ENCODE results near the gene GSTM3. TPM values are rescaled to one million over a fixed set of nuclear protein-coding genes. Genes with fewer than 3 reads are reported as not detected.
"Not testable (repeated sequence)": the region's sequence is repeated elsewhere in the genome, so short reads cannot be mapped to it uniquely, and the experiment has no call there.

The GSTM3 gene
- total and polyA plus RNA-seq, 3 donors from 2014 or later = 748 to 1,464 (median 769) TPM

DNA sequence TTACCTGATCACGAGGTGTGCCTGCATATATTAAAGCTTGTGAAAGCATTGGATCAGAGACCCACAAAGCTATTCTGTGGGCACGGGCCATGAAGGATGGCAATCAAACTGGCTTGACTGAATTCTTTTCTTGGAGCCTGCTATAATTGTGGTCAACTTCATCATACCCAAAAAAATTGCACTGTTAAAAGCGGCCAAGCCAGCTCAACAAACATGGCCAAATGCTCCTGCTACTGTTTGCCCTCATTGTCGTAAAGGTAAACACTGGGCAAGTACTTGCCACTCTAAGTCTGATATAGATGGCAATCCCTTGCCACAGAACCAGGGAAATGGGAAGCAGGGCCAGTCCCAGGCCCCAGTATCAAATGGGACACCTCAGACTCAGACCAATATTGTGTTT is 35.4 kb downstream of the GSTM3 start:
- Histone ChIP-seq H3K36me3 (ENCODE audit: low read depth, missing control alignments) (no peaks in the 10 kb centered on the region), H3K4me3 (no peak overlapping the region), H3K4me1 (no peaks in the 10 kb centered on the region), H3K27me3 (no peaks in the 10 kb centered on the region), H3K27ac (no peak overlapping the region), H3K9me3 (no peaks in the 10 kb centered on the region)
- intact Hi-C loops (cut with DNase I; ENCODE audit: low total_unique reads) = no loop called here
- no peak for DNase-seq
- WGBS, 2 donors = 90 to 91% methylated on average over 4 of the region's 4 CpGs
- TF ChIP-seq, protein P1, sequence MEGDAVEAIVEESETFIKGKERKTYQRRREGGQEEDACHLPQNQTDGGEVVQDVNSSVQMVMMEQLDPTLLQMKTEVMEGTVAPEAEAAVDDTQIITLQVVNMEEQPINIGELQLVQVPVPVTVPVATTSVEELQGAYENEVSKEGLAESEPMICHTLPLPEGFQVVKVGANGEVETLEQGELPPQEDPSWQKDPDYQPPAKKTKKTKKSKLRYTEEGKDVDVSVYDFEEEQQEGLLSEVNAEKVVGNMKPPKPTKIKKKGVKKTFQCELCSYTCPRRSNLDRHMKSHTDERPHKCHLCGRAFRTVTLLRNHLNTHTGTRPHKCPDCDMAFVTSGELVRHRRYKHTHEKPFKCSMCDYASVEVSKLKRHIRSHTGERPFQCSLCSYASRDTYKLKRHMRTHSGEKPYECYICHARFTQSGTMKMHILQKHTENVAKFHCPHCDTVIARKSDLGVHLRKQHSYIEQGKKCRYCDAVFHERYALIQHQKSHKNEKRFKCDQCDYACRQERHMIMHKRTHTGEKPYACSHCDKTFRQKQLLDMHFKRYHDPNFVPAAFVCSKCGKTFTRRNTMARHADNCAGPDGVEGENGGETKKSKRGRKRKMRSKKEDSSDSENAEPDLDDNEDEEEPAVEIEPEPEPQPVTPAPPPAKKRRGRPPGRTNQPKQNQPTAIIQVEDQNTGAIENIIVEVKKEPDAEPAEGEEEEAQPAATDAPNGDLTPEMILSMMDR (IDR thresholded peaks at IDR 0.05) = no peak
- no peak for TF ChIP-seq POLR2A (IDR thresholded peaks at IDR 0.05)

DNA sequence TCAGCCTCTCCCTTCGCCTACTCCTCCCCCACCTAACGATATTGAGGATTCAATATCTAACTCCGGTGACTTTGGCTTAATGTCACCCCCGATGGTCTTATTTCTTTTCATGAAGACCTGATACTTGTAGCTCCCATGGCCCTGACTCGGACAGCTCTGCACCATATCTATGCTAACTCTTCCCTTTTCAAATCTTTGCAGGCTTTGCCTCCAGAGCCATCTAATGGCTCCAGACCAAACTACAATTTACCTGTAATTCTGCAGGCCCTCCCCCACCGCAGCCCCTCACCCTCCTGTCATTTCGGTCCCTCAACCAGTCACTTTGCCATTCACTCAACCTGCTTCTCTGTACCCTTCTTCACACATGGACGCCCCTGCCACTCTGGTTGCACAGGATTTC is 36.7 kb downstream of the GSTM3 start:
- Histone ChIP-seq H3K27me3 (no peaks in the 10 kb centered on the region), H3K9me3 (no peaks in the 10 kb centered on the region), H3K27ac (no peak overlapping the region), H3K36me3 (ENCODE audit: low read depth, missing control alignments) (no peaks in the 10 kb centered on the region), H3K4me1 (no peaks in the 10 kb centered on the region), H3K4me3 (no peak overlapping the region)
- no peak for DNase-seq
- no peak for TF ChIP-seq POLR2A (IDR thresholded peaks at IDR 0.05)
- TF ChIP-seq, protein P1 (IDR thresholded peaks at IDR 0.05) = no peak
- intact Hi-C loops (cut with DNase I; ENCODE audit: low total_unique reads) = no loop called here
- WGBS, 2 donors = 66 to 76% methylated on average over 8 of the region's 8 CpGs

DNA sequence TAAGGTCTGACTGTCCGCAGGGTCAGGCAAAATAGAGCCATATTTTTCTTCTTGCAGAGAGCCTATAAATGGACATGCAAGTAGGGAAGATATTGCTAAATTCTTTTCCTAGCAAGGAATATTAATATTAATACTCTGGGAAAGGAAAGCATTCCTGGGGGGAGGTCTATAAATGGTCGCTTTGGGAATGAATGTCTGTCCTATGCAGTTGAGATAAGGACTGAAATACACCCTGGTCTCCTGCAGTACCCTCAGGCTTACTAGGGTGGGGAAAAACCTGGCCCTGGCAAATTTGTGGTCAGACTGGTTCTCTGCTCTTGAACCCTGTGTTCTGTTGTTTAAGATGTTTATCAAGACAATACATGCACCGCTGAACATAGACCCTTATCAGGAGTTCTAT is 37.9 kb downstream of the GSTM3 start:
- H3K27ac ChIP-seq; H3K27me3 ChIP-seq; intact Hi-C loops (cut with DNase I; ENCODE audit: low total_unique reads); H3K36me3 ChIP-seq (ENCODE audit: low read depth, missing control alignments); DNase-seq; H3K9me3 ChIP-seq; H3K4me3 ChIP-seq; H3K4me1 ChIP-seq: not testable (repeated sequence)
- WGBS, 2 donors = 87 to 91% methylated on average over 3 of the region's 3 CpGs

DNA sequence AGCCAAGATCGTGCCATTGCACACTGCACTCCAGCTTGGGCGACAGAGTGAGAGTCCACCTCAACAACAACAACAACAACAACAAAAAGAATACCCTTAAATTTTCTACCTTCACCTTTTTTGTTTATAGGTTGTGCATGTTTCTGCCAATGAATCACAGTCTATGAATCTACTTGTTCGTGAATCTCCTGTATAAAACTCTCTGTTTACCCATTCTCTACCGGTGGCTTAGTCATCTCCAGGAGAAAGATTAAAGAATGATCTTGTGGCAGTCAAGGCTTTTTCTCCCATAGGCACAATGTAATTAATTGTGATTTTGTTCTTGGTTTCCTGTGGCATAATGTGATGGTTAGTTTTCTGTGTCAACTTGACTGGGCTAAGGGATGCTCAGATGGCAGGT is 43.0 kb downstream of the GSTM3 start:
- H3K9me3 ChIP-seq; H3K36me3 ChIP-seq (ENCODE audit: low read depth, missing control alignments): not testable (repeated sequence)

DNA sequence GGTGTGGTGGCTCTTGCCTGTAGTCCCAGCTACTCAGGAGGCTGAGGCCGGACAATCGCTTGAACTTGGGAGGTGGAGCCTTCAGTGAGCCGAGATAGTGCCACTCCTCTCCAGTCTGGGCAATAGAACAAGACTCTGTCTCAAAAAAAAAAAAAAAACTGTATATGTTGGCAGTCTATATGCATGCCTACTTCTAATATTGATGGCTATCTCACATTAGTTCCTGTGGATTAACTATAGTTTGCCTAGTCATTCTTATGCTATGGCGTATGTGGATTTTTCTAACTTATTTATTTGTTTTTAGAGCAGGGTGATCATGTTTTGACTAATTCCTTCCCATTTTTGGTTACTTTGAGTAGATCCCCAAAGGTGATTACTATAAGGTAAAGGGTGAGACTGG is 43.8 kb downstream of the GSTM3 start:
- Histone ChIP-seq H3K27ac (no peak overlapping the region), H3K4me3 (no peak overlapping the region), H3K27me3 (no peaks in the 10 kb centered on the region), H3K9me3 (no peaks in the 10 kb centered on the region), H3K36me3 (ENCODE audit: low read depth, missing control alignments) (no peaks in the 10 kb centered on the region), H3K4me1 (no peaks in the 10 kb centered on the region)
- no CpG with 5 or more reads among the region's 4 CpGs for WGBS, 2 donors
- intact Hi-C loops (cut with DNase I; ENCODE audit: low total_unique reads) = no loop called here
- no peak for DNase-seq
- no peak for TF ChIP-seq POLR2A (IDR thresholded peaks at IDR 0.05)
- TF ChIP-seq, protein P1 (IDR thresholded peaks at IDR 0.05) = no peak

More for the DNA sequence above, 43.0 kb downstream of the GSTM3 start:
- intact Hi-C loops (cut with DNase I; ENCODE audit: low total_unique reads); H3K4me1 ChIP-seq; H3K27me3 ChIP-seq; H3K27ac ChIP-seq; H3K4me3 ChIP-seq; DNase-seq: not testable (repeated sequence)
- WGBS, 2 donors = no CpG with 5 or more reads among the region's 4 CpGs

DNA sequence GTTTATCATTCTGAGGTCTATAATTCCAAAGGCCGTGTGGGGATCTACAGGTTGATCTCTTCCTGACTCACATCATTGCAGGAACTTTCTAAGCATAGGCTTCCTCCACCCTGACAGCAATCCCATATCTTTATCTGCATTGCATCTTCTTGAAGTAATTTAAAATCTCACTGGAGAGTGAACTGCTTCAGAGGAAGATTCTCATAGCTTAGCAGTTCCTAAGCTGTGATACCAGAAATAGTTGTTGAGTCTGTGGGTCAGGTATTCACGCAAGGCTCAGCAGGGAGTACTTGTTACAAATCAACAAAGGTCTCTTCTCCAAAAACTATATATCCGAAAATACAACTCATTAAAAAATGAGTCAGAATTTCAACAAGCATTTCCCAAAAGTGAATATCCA is 45.7 kb downstream of the GSTM3 start:
- H3K4me1 ChIP-seq; H3K9me3 ChIP-seq; H3K36me3 ChIP-seq (ENCODE audit: low read depth, missing control alignments); H3K27me3 ChIP-seq; H3K27ac ChIP-seq; H3K4me3 ChIP-seq; intact Hi-C loops (cut with DNase I; ENCODE audit: low total_unique reads); DNase-seq: not testable (repeated sequence)
- WGBS, 2 donors = no CpG with 5 or more reads among the region's 3 CpGs

DNA sequence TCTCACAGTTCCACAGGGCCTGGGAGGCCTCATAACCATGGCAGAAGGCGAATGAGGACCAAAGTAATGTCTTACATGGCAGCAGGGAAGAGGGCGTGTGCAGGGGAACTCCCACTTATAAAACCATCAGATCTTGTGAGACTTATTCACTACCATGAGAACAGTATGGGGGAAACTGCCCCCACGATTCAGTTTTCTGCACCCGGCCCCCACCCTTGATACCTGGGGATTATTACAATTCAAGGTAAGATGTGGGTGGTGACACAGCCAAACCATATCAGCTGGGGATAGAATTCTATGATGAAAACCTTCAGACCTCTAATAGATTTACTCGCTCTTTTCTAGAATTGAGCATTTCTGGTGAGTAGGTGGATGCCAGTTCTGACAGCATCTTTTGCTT is 46.4 kb downstream of the GSTM3 start:
- DNase-seq; H3K27ac ChIP-seq; H3K4me3 ChIP-seq; H3K36me3 ChIP-seq (ENCODE audit: low read depth, missing control alignments); intact Hi-C loops (cut with DNase I; ENCODE audit: low total_unique reads); H3K27me3 ChIP-seq; H3K9me3 ChIP-seq; H3K4me1 ChIP-seq: not testable (repeated sequence)
- WGBS, 2 donors = no CpG with 5 or more reads among the region's 5 CpGs
